Mucosa of stomach (tissue), 1 donor: ENCODE measurements around the gene VBP1.

ENCODE experiments used
- H3K27me3 ChIP-seq: one replicate; pipeline ENCODE4 v1.7.0; 2013; ENCODE audit warnings: mild to moderate bottlenecking, low read length; ENCODE audit not compliant: control insufficient read depth, insufficient read depth
- H3K36me3 ChIP-seq: one replicate; pipeline ENCODE4 v1.7.0; 2013; ENCODE audit warnings: low read length; ENCODE audit not compliant: control insufficient read depth, insufficient read depth
- H3K4me1 ChIP-seq: one replicate; pipeline ENCODE4 v1.7.0; 2013; ENCODE audit warnings: mild to moderate bottlenecking, low read length; ENCODE audit not compliant: control insufficient read depth, insufficient read depth
- H3K4me3 ChIP-seq: one replicate; pipeline ENCODE4 v1.7.0; 2013; ENCODE audit warnings: low read length
- H3K9ac ChIP-seq: one replicate; pipeline ENCODE4 v1.7.0; 2013; ENCODE audit warnings: mild to moderate bottlenecking, low read length, moderate library complexity
- H3K9me3 ChIP-seq: one replicate; pipeline ENCODE4 v1.7.0; 2013; ENCODE audit warnings: mild to moderate bottlenecking, low read length, moderate library complexity; ENCODE audit not compliant: control insufficient read depth
- donor health status: Pancreatic carcinoma.

The VBP1 gene

DNA sequence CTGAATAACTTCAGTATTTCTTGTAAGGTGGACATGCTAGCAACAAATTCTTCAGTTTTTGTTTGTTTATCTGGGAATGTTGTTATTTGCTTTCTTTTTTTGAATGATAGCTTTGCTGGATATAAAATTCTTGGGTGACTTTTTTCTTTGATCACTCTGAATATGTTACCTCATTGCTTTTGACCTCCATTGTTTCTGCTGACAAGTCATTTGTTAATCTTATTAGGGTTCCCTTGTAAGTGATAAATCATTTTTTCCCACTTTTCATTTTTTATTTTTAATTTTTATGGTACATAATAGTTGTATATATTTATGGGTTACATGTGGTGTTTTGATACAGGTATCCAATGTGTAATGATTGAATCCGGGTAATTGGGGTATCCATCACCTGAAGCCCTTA is 54.7 kb downstream of the VBP1 start:
- Histone ChIP-seq H3K9ac (no peak overlapping the region), H3K27me3 (no peaks in the 10 kb centered on the region), H3K36me3 (no peaks in the 10 kb centered on the region), H3K4me1 (no peaks in the 10 kb centered on the region), H3K9me3 (no peaks in the 10 kb centered on the region), H3K4me3 (no peak overlapping the region)

DNA sequence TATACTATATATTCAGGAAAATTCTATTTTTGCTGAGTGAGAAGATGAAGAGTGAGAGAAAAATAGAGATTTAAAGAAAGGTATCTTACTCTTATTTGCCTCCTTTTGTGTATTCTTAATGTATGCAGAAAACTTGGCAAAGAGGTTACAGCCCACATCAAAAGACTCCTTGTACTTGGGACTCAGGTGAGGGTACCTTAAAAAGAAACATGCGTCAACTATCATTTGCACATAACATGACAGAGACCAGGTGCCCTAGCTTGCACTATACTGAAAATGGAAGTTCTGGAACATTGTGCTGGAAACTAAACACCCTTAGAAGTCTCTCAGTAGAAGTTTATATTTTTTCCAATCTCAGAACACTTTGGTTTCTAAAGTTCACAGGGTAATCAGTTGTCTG is 63.6 kb downstream of the VBP1 start:
- no peaks in the 10 kb centered on the region for H3K9me3 ChIP-seq
- no peak overlapping the region for H3K9ac ChIP-seq
- no peaks in the 10 kb centered on the region for H3K27me3 ChIP-seq
- no peak overlapping the region for H3K4me3 ChIP-seq
- no peaks in the 10 kb centered on the region for H3K36me3 ChIP-seq
- no peaks in the 10 kb centered on the region for H3K4me1 ChIP-seq
